Tibial nerve (tissue), 4 donors: ENCODE measurements around the gene SORCS3.

ENCODE experiments used
- CTCF ChIP-seq, 5 experiments: fragments of 200-600 bp in 3 of 5; fragments of 450-650 bp in 2 of 5; sonication (generic) in 3 of 5; IDR thresholded peaks; one replicate each; pipeline ENCODE4 v1.5.1; 2016 to 2019; ENCODE audit warnings: antibody characterized with exemption in 5 of 5, mild to moderate bottlenecking in 3 of 5, moderate library complexity in 2 of 5
- EP300 ChIP-seq, 2 donors: sonication (generic); formaldehyde crosslinking; IDR thresholded peaks; one replicate each; pipeline ENCODE4 v1.6.1; 2017; ENCODE audit warnings: antibody characterized with exemption in 2 of 2, mild to moderate bottlenecking in 1 of 2
- POLR2A ChIP-seq, 2 donors: fragments of 450-650 bp; IDR thresholded peaks; one replicate each; pipeline ENCODE4 v1.6.1; 2017; ENCODE audit warnings: antibody characterized with exemption in 2 of 2, mild to moderate bottlenecking in 2 of 2, moderate library complexity in 2 of 2

- TF ChIP-seq CTCF (IDR thresholded peaks at IDR 0.05) (no peak), EP300 (IDR thresholded peaks at IDR 0.05) (no peak), POLR2A (IDR thresholded peaks at IDR 0.05) (no peak)
Observed at GRCh38 chr10:105042906-105043552, 401.9 kb downstream of the SORCS3 start.
